GM12801 (cell line): ENCODE results near the gene CWC27.

Experiments used
- TF ChIP-seq, protein P1 (sequence below): IDR thresholded peaks from one replicate; pipeline ENCODE4 v1.5.1; 2011; ENCODE audit warnings: control low read depth; ENCODE audit not compliant: insufficient read length; ENCODE audit errors: extremely low read depth

Gene CWC27

DNA sequence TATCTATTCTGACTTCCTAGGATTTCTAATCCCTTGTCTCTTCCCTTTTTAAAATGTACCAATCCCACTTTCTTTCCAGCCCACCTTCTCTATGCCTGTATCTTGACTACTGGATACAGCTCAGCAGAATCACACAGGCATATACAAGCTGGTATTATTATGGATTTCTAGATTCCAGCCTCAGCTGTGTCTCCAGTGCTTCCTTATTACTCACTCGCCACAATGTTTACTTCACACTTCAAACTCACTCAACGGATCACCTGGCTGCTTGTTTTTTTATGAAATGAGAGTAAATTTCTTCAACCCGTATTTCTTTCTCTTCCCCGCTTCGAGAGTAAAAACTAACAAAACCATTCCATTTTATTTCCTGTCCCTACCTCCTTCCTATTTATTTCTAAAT is 38.8 kb downstream of the CWC27 start:
- TF ChIP-seq, protein P1, sequence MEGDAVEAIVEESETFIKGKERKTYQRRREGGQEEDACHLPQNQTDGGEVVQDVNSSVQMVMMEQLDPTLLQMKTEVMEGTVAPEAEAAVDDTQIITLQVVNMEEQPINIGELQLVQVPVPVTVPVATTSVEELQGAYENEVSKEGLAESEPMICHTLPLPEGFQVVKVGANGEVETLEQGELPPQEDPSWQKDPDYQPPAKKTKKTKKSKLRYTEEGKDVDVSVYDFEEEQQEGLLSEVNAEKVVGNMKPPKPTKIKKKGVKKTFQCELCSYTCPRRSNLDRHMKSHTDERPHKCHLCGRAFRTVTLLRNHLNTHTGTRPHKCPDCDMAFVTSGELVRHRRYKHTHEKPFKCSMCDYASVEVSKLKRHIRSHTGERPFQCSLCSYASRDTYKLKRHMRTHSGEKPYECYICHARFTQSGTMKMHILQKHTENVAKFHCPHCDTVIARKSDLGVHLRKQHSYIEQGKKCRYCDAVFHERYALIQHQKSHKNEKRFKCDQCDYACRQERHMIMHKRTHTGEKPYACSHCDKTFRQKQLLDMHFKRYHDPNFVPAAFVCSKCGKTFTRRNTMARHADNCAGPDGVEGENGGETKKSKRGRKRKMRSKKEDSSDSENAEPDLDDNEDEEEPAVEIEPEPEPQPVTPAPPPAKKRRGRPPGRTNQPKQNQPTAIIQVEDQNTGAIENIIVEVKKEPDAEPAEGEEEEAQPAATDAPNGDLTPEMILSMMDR: no peak

DNA sequence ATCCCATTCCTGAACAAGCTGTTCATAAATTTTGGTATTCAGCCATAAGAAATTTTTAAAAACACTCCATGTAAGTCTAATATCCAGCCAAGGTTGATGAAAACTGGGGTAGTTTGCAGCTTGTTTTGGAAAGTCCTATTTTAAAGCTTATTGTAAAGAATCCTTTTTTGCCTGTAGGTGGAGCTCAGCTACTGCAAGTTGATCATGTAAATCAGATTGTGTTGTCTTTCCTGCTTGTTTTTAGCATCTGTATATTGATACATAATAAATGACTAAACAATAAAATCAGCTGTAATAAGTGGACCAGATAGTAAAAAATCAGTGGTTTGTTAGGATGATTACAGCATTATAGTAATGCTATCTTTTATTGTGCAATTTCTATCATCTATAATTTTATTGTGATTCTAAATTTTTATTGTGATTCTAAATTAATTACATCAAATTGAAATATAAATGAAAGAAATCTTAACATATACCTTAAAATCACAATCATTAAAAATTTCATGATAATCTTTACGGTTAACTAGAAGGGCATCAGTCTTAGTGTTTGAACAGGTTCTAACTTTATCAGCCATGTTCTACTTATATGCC is 42.4 kb downstream of the CWC27 start:
- TF ChIP-seq, protein P1: no peak

DNA sequence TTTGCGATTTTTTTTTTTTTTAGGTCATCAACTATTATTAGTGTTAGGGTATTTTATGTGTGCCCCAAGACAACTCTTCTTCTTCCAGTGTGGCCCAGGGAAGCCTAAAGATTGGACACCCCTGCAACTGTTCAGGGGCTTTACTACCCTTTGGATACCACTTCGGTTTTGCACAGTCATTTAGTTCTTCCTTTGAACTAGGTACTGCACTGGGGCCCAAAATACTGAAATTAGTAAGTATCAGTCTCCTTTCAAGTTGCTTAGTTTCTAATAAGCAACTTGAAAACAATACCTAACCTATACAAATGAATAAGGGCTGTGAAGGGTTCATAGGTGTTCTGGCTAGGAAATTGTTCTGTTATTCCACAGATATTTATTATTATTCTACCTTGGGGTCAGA is 45.3 kb downstream of the CWC27 start:
- TF ChIP-seq, protein P1: no peak

DNA sequence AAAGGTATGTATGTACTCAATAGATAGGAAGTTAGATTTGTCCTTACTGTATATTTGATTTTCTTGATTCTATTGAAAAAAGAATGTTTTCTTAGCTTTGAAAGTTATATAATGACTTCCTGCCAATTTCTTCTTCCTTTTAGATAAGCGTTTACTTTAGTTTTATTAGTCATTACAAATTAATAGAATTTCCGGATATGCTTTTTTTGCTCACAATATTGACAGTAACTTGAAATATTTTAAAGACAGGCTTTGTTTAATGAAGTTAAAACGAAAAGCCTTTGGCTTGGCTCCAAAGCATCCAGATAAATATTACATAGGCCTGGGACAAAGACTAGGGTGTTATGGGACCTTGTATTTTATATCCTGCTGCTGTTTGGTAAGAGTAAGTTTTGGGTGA is 49.5 kb downstream of the CWC27 start:
- TF ChIP-seq, protein P1: no peak

DNA sequence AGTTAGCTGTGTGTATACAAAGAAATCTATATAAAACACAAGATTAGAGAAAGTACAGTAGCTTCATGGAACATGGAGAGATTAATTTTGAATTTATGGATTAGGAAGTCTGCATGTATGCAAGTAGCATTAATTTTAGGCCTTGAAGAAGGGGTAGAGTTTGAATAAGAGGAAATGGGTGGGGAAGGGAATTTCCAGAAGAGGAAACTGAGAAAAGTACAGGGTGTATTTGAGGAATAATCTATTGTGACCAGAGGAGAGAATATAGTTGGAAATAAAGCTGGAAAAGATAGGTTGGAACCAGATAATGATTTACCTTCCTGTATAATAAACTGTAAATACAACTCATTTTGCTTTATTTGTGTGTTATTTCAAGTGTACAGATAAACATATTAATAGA is 53.6 kb downstream of the CWC27 start:
- TF ChIP-seq, protein P1: no peak

DNA sequence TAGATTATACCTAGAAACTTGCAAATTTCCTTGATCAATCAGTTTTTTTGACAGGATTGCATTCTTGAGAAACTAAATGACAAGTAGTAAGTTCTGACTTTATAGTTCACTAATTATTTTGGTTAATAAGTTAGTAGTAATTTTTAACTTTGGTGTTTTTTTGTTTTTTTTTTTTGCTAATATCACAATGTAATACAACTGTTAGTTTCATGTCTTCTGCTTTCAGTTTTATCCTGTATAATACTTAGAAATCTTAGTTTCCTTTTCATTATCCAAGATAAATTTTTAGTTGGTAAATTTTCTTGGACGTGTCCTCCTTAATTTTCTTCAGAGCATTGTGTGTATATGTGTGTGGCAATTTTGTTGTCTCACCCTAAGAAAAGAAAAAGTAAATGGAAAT is 57.8 kb downstream of the CWC27 start:
- TF ChIP-seq, protein P1: no peak

DNA sequence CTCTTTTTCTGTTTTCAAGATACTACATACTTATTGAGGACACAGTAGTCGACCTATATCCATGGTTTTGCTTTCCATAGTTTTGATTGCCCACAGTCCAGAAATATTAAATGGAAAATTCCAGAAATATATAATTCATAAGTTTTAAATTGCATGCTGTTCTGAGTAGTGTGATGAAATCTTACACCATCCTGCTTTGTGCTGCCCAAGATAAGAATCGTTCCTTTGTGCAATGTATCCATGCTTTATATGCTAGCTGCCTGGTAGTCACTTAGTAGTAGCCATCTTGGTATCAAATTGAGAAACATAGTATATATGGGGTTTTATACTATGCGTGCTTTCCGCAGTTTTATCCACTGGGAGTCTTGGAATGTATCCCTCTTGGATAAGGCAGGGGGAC is 59.0 kb downstream of the CWC27 start:
- TF ChIP-seq, protein P1: no peak
